Anterior cingulate cortex (tissue), 58 donors: ENCODE measurements around the gene TXNDC5.
"Not testable (repeated sequence)": the region's sequence is repeated elsewhere in the genome, so short reads cannot be mapped to it uniquely, and the experiment has no call there.

Experiments
- DNase-seq, 58 donors: peaks; one replicate each; lab custom pipeline; 2025; lab: John Stamatoyannopoulos, UW

The TXNDC5 gene

DNA sequence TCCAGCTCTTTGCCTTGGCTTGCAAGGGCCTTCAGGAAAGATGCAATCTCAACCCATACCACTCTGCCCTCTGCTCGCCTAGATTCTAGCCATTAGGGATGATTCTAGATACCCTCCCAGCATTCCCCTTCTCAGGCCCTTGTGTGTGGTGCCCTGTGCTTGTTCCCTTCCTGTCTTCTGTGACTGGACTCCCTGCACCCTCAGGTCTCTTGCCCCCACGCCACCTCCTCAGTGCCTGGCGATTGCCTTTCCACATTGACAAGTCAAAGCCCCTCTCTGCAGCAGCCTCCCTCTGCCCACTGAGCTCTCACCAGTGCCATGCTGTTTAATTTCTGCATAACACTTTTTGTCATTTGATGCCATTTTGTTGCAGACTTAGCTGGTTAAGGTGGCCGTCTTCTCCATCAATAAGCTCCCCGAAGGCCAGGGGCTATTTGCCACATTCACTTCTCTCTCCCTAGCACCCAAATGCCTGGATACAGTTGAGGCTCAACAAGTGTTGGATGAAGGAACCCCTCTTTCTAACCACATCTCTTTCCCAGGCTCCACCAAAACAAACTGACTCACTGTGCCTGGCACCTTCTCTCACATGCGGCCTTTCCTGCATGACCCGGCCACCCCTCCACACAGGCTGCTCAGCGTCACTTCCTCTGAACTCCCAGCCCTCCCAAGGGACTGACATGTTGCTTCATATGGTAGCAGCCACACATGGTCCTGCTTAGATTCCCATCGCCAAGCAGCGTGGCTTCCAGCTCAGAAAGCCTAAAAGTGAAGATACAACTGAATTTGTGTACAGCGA is 4.6 kb upstream of the TXNDC5 start:
- DNase-seq = no peak

DNA sequence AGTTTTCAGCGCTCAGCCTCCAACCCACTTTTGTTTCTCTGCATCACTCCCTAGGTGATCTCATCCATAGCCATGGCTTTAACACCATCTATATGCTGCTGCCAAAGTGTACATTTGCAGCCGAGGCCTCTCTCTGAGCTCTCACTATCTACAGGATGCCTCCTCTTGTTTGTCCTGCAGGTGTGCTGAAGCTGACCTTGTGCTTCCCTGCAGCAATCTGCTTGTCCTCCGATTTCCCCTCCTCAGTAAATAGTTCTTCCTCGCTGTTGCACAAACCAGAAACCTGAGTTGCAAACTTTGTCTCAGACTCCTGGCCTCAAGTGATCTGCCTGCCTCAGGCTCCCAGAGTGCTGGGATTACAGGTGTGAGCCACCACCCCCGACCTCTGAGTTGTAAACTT is 3.7 kb upstream of the TXNDC5 start:
- DNase-seq = no peak

- DNase-seq = no peak
Measured at GRCh38 chr6:7912736-7913517, 2.3 kb upstream of the TXNDC5 start.

- DNase-seq = no peak
Measured at GRCh38 chr6:7912024-7912423, 1.4 kb upstream of the TXNDC5 start.

- DNase-seq = no peak
Measured at GRCh38 chr6:7911345-7911725, 747 bp upstream of the TXNDC5 start.

- peak in 8 of 58 donors; percentile 35 to 70 (median 61) for DNase-seq
Measured at GRCh38 chr6:7910298-7910653, 312 bp downstream of the TXNDC5 start.

DNA sequence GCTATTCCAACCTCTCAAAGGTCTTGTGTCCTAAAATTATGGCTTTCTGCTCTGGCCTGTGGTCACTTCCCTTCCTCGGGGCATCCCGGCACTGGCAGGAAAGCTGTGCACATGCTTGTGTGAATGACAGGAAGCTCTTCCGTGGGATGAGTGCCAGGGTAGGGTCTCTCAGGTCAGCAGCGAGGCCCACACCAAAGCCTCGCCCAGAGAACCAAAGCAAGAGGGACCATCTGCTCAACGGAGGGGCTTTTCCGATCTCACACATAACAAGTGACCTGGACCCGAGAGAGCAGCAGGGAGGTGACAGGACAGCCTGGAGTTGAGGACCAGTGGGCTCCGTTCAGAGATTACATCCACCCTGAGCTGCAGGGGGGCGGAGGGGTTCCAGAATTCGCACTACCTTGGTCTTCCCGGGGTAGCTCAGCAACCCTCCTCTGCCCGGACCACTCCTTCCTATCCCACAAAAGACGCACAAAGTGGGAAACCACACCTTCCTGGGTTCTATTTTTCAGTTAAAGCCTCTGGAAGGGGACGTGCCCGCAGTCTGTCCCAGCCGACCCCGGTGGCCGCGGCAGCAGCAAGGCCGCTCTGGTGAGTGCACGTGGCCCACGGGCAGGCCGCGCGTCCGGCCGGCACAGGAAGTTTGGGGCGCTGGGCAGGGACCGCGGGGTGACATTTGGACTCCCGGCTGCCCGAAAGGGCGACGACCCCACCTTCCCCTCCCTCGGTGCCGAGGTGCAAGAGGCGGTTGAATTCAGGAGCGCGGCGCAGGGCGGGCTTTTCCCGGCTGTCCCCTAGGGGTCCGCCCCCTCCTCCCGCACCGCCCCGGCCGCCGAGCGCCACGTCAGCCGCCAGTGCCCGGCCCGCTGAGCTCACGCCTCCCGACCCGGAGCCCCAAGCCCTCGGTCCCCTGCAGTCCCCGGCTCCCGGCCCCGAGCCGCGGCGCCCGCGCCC is 988 bp downstream of the TXNDC5 start:
- peak in 32 of 58 donors; percentile 7 to 58 (median 30) for DNase-seq

DNA sequence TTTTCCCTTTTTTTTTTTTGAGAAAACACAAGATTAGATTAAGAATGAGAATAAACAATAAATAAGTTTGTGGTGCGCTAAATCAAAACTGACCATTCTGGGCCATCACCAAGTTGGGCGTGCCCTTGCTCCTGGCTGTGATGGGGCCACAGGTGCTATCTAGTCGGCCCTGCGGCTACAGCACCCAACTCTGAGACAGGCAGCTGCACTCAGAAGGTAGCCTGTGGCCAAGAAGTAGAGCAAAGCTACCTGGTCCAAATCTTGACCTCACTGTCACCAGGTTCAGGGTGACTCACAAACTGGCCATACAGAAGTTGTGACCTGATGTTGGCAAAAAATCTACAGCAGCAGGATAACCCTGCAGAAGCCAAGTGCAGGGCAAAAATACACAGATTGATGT is 3.4 kb downstream of the TXNDC5 start:
- no peak for DNase-seq

- DNase-seq = no peak
Measured at GRCh38 chr6:7906741-7907140, 3.8 kb downstream of the TXNDC5 start.

DNA sequence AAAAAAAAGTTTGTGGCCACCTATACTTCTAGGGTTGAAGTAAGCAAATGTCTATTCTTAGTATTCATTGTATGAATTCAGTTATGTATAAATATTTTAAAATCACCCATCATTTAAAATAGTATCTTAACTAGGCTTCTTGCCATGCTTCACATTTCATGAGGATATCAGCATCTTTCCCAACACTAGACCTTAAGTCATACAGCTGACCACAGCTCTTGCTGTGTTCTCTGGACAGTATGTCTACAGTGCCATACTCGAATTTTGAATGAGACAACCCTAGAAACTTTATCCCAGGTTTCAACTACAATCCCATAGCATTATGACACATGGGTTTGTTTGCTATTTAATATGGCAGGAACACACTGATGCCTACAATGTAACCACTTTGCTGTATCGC is 5.2 kb downstream of the TXNDC5 start:
- no peak for DNase-seq

GRCh38 chr6:7904654-7905319 is 5.8 kb downstream of the TXNDC5 start:
- DNase-seq = no peak

DNA sequence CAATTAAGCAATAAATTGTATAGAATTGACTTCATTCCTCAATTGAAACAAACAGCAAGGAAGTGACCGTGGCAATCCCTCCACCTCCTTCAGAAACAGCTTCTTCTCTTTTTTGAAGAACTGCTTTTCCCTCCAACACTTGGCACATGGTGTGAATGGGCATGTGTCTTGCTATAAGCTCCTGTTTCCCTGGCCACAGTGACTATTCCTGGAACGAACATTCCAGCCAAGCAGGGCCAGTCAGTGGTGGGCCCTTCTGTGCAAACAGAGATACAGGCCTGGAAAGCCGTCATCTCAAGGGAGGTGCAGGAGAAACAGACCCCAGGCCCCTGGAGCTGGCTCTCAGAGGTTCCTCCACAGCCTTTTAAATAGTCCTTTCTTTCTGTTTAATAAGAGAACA is 6.9 kb downstream of the TXNDC5 start:
- DNase-seq = no peak

DNA sequence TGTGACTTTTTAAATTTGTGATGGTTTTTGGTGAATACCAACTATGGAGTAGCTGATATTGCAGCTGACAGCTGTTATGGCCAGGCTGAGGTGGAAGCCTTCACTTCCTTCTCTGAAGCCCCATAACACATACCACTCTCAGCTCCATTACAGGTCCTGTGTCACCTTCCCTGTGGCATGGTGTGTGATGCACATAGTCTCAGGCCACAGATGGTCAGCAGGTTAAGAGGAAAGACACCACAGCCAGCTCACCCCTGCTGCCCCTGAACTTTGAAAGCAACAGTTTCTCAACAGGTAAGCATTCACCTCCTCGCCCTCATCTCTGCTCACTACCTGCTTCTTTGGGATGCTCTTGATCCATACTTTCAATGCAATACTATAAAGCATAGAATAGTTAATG is 7.7 kb downstream of the TXNDC5 start:
- no peak for DNase-seq

- no peak for DNase-seq
Measured at GRCh38 chr6:7902221-7902620, 8.4 kb downstream of the TXNDC5 start.

DNA sequence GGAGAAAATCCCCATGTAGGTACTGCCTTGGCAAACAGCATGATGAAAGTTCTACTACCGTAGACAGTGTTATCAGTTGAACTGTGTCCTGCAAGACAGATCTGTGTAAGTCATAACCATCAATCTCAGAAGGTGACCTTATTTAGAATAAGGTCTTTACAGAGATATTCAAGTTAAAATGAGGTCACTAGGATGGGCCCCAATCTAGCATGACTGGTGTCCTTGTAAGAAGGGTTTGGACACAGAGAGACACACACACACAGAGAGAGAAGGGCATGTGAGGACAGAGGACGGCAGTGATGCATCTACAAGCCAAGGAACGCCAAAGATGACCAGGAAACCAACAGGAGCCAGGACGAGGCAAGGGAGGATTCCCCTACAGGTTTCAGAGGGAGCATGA is 8.8 kb downstream of the TXNDC5 start:
- DNase-seq = no peak

- no peak for DNase-seq
Measured at GRCh38 chr6:7901056-7901455, 9.5 kb downstream of the TXNDC5 start.

DNA sequence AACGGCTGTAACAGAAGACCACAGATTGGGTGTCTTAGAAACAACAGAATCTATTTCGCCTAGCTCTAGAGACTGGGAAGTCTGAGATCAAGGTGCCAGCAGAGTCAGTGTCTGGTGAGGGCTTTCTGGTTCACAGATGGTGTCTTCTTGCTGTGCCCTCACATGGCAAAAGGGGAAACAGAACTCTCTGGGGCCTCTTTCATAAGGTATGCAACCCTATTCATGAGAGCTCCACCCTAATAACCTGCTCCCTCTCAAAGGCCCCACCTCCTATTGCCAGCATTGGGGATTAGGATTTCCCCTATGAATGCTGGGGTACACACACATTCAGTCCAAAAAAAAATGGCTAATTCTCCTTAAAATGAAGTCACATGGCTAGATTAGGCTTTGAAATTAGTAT is 10.0 kb downstream of the TXNDC5 start:
- DNase-seq = no peak

GRCh38 chr6:7899889-7900213 is 10.7 kb downstream of the TXNDC5 start:
- no peak for DNase-seq

DNA sequence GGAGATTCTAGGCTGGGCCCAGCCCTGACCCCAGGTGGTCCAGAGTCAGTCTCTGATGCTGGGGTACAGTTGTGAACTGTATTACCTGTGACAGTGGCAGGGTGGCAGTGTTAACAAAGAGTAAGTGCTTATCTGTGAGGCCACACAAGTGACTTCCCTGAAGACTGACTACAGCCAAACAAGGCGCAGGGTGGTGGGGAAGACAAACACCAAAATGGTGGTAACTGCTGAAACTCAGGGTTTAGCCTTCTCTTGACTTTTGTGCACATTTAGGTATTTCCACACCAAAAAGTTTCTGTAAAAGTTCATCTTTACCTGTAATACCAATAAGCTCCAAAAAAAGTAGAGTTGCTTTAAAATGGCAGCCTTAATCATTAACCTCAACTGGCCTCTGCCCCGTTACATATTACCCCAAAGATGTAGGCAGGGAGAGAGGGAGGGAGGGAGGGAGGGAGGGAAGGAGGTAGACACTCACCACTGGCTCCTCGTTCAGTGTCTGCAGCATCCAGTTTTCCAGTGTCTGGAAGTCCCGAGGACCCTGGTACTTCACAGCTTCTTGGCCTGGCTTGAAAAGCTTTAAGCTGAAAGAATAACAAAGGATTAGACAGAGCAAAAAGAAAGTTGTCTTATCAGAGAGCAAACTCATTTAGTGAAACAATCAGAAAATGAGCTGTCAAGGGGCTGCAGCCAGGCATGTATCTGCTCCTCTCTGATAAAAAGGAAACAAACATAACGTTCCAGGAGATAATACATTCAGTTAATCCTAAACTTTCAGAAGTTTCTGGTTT is 11.3 kb downstream of the TXNDC5 start:
- DNase-seq = peak in 1 of 58 donors; percentile 2

- DNase-seq = not testable (repeated sequence)
Measured at GRCh38 chr6:7898193-7898586, 12.4 kb downstream of the TXNDC5 start.
